Karpas-422 (cell line): Measurements from ENCODE around the gene HECW1. TPM values are rescaled to one million over a fixed set of nuclear protein-coding genes. Genes with fewer than 3 reads are reported as not detected.

ENCODE experiments used
- DNase-seq: peaks from one replicate; pipeline ENCODE4 v3.0.0-alpha.2; 2015
- H2AFZ ChIP-seq: fragments of 200-600 bp; sonication (generic); 2 replicates; pipeline ENCODE4 v1.6.1; 2014; ENCODE audit warnings: antibody characterized with exemption, low read length, mixed read lengths
- H3K27ac ChIP-seq: fragments of 200-600 bp; sonication (generic); 2 replicates; pipeline ENCODE4 v1.5.1; 2014; ENCODE audit warnings: mild to moderate bottlenecking, low read length, moderate library complexity
- H3K27me3 ChIP-seq: fragments of 200-600 bp; sonication (generic); 2 replicates; pipeline ENCODE4 v1.6.1; 2014; ENCODE audit warnings: low read length, mixed read lengths
- H3K36me3 ChIP-seq: fragments of 200-600 bp; sonication (generic); 2 replicates; pipeline ENCODE4 v1.6.1; 2014; ENCODE audit warnings: low read length, mixed read lengths; ENCODE audit not compliant: insufficient read depth
- H3K4me1 ChIP-seq: fragments of 200-600 bp; sonication (generic); 2 replicates; pipeline ENCODE4 v1.6.1; 2014; ENCODE audit warnings: mild to moderate bottlenecking, low read length, mixed read lengths
- H3K4me2 ChIP-seq: fragments of 200-600 bp; sonication (generic); 2 replicates; pipeline ENCODE4 v1.6.1; 2014; ENCODE audit warnings: low read length, low read depth, mild to moderate bottlenecking; ENCODE audit not compliant: poor library complexity, severe bottlenecking
- H3K4me3 ChIP-seq: fragments of 200-600 bp; sonication (generic); 2 replicates; pipeline ENCODE4 v1.5.1; 2014; ENCODE audit warnings: mild to moderate bottlenecking, antibody characterized with exemption, low read length, mixed read lengths
- H3K79me2 ChIP-seq: fragments of 200-600 bp; sonication (generic); 2 replicates; pipeline ENCODE4 v1.6.1; 2014; ENCODE audit warnings: mild to moderate bottlenecking, low read length, mixed read lengths
- H3K9ac ChIP-seq: fragments of 200-600 bp; sonication (generic); 2 replicates; pipeline ENCODE4 v1.6.0; 2014; ENCODE audit warnings: low read length
- H3K9me2 ChIP-seq: fragments of 200-600 bp; sonication (generic), shearing (Covaris generic); replicated peaks from 2 replicates; pipeline ENCODE4 v1.6.0; 2014; ENCODE audit warnings: mild to moderate bottlenecking, low read length, moderate library complexity; ENCODE audit not compliant: insufficient read depth
- H3K9me3 ChIP-seq: fragments of 300-700, 200-600 bp; sonication (generic); 2 replicates; pipeline ENCODE4 v1.6.1; 2014; ENCODE audit warnings: low read length, mixed read lengths
- H4K20me1 ChIP-seq: fragments of 200-600 bp; sonication (generic); 2 replicates; pipeline ENCODE4 v1.6.1; 2014; ENCODE audit warnings: mild to moderate bottlenecking, antibody characterized with exemption, low read length, low read depth; ENCODE audit not compliant: insufficient read depth
- total RNA-seq: library from RNA; depleted of rRNA; stranded (reverse); fragments of >200 nt; shearing (Covaris generic); gene quantifications from 2 replicates; pipeline ENCODE4 v1.2.3, GENCODE V29; 2014; ENCODE audit warnings: low replicate concordance

HECW1 gene
- total RNA-seq, 1 experiment from 2014 or later = not detected

- no peaks in the 10 kb centered on the region for H3K27me3 ChIP-seq
- H3K79me2 ChIP-seq = no peaks in the 10 kb centered on the region
- no peaks in the 10 kb centered on the region for H3K36me3 ChIP-seq
- no peak overlapping the region for H3K9ac ChIP-seq
- no peaks in the 10 kb centered on the region for H3K9me3 ChIP-seq
- H3K4me2 ChIP-seq = no peak overlapping the region
- no peak overlapping the region for H2AFZ ChIP-seq
- no peak overlapping the region for H3K4me3 ChIP-seq
- no peak for DNase-seq
- no peaks in the 10 kb centered on the region for H4K20me1 ChIP-seq
- no peaks in the 10 kb centered on the region for H3K9me2 ChIP-seq
- no peak overlapping the region for H3K27ac ChIP-seq
- H3K4me1 ChIP-seq = no peaks in the 10 kb centered on the region
Observed at GRCh38 chr7:43490016-43490415, 377.6 kb downstream of the HECW1 start.

DNA sequence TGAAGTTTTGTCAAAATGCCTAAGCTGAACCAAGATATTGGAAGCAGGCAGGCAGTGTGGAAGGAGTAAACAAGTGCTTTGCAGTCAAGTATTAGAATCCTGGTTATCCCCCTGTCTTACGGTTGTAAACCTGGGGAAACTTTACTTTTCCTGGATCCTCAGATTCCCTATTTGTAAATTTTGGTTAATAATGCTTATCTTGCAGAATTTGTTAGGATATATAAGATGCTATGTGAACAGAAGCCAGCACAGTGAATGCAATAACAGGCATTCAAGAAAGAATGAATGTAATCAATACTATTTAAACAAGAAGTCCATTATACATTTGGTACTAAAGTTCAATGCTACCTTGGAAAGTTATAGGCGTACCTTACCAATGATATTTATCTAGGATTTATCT is 378.7 kb downstream of the HECW1 start:
- H3K36me3 ChIP-seq = no peaks in the 10 kb centered on the region
- H3K27ac ChIP-seq = no peak overlapping the region
- H3K79me2 ChIP-seq = no peaks in the 10 kb centered on the region
- H3K9ac ChIP-seq = no peak overlapping the region
- no peak overlapping the region for H2AFZ ChIP-seq
- DNase-seq = no peak
- H3K4me2 ChIP-seq = no peak overlapping the region
- no peaks in the 10 kb centered on the region for H4K20me1 ChIP-seq
- no peaks in the 10 kb centered on the region for H3K4me1 ChIP-seq
- H3K4me3 ChIP-seq = no peak overlapping the region
- no peaks in the 10 kb centered on the region for H3K9me2 ChIP-seq
- no peaks in the 10 kb centered on the region for H3K27me3 ChIP-seq
- H3K9me3 ChIP-seq = no peaks in the 10 kb centered on the region

DNA sequence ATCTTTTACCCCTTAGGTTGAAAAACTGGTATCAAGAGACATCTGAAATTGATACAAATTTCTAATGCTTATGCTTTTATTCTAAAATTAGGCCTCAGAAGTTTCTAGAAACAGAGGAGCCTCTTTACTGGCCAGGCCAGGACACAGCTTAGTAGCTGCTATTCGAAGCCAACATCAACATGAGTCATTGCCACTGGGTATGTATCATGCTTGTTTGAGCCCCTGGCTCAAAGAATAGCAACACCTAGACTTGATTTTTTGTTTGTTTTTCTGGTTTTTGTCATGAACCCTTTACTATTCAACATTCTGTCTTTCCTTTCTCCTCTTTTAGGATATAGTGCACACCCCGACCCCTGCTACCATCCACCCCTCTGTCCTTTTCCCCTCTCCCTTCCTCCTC is 379.5 kb downstream of the HECW1 start:
- Histone ChIP-seq H2AFZ (no peak overlapping the region), H3K79me2 (no peaks in the 10 kb centered on the region)

DNA sequence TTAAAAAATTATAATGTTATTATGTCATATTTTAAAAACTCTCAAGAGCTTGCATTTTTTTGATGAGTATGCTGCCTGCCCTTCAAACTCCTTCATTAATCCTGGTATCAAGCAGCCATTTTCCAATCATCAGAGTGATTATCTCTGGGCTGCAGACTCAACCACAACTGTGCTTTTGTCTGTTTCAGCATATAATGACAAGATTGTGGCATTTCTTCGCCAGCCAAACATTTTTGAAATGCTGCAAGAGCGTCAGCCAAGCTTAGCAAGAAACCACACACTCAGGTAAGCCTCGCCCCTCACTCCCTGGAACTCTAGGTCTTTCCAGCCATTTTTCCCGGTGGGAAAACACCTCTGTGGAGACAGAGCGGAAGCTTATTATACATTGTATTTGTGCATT is 380.4 kb downstream of the HECW1 start:
- no peaks in the 10 kb centered on the region for H4K20me1 ChIP-seq

More for the DNA sequence above, 379.5 kb downstream of the HECW1 start:
- H3K27me3 ChIP-seq = no peaks in the 10 kb centered on the region
- no peak overlapping the region for H3K4me2 ChIP-seq
- H3K4me1 ChIP-seq = no peaks in the 10 kb centered on the region
- H3K27ac ChIP-seq = no peak overlapping the region
- H3K4me3 ChIP-seq = no peak overlapping the region
- no peak for DNase-seq
- no peaks in the 10 kb centered on the region for H3K9me2 ChIP-seq
- no peaks in the 10 kb centered on the region for H4K20me1 ChIP-seq
- H3K36me3 ChIP-seq = no peaks in the 10 kb centered on the region
- no peak overlapping the region for H3K9ac ChIP-seq
- no peaks in the 10 kb centered on the region for H3K9me3 ChIP-seq

DNA sequence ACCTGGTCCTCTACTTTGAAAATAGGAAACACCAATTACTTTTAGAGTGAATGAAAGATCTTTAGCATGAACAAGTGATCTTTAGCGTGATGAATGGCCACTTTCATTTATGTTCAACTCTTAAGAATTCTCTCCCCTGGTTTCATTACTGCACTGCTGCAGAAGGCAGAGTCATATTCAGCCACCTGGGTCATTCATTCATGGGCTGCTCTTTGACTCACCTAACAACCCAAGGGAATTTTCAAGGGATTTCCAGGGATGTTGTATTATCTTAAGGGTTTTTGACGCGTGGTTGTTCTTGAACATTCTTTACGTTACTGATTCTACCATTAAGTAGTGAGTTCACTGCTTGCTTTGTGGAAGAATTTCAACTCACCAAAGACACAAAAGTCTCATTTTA is 383.1 kb downstream of the HECW1 start:
- no peak overlapping the region for H3K27ac ChIP-seq

More for the DNA sequence above, 380.4 kb downstream of the HECW1 start:
- Histone ChIP-seq H3K27ac (no peak overlapping the region), H2AFZ (no peak overlapping the region), H3K9me2 (no peaks in the 10 kb centered on the region), H3K9me3 (no peaks in the 10 kb centered on the region), H3K36me3 (no peaks in the 10 kb centered on the region), H3K27me3 (no peaks in the 10 kb centered on the region), H3K4me1 (no peaks in the 10 kb centered on the region), H3K4me2 (no peak overlapping the region), H3K4me3 (no peak overlapping the region), H3K9ac (no peak overlapping the region), H3K79me2 (no peaks in the 10 kb centered on the region)
- no peak for DNase-seq

GRCh38 chr7:43496596-43496995 is 384.1 kb downstream of the HECW1 start:
- no peaks in the 10 kb centered on the region for H3K27me3 ChIP-seq
- no peaks in the 10 kb centered on the region for H4K20me1 ChIP-seq
- H3K4me2 ChIP-seq = no peak overlapping the region
- no peaks in the 10 kb centered on the region for H3K36me3 ChIP-seq
- no peak for DNase-seq
- H2AFZ ChIP-seq = no peak overlapping the region
- H3K9ac ChIP-seq = no peak overlapping the region
- H3K4me1 ChIP-seq = no peaks in the 10 kb centered on the region
- H3K9me2 ChIP-seq = no peaks in the 10 kb centered on the region
- H3K9me3 ChIP-seq = no peaks in the 10 kb centered on the region
- H3K79me2 ChIP-seq = no peaks in the 10 kb centered on the region
- no peak overlapping the region for H3K27ac ChIP-seq
- no peak overlapping the region for H3K4me3 ChIP-seq

More for the DNA sequence above, 383.1 kb downstream of the HECW1 start:
- Histone ChIP-seq H3K79me2 (no peaks in the 10 kb centered on the region), H3K4me1 (no peaks in the 10 kb centered on the region), H3K4me3 (no peak overlapping the region), H3K36me3 (no peaks in the 10 kb centered on the region), H3K9me2 (no peaks in the 10 kb centered on the region), H3K4me2 (no peak overlapping the region), H4K20me1 (no peaks in the 10 kb centered on the region), H3K9ac (no peak overlapping the region), H3K9me3 (no peaks in the 10 kb centered on the region), H3K27me3 (no peaks in the 10 kb centered on the region), H2AFZ (no peak overlapping the region)
- DNase-seq = no peak

DNA sequence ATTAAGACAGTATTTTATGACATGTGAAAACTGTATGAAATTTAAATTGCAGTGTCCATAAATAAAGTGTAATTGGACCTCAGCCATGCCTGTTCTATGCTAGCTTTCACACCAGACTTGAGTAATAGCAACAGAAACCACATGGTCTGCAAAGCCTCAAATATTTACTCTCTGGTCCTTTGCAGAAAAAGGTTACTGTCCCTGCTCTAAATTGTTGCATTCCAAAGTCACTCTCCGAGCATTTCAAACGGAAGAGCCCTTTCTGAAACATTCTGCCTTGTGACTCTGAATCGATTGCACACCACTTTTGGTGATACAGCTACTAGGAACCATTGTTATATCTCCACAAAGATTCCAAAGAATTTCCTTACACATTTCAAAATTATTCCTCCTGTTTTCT is 389.4 kb downstream of the HECW1 start:
- H2AFZ ChIP-seq = no peak overlapping the region
- no peaks in the 10 kb centered on the region for H3K36me3 ChIP-seq
- H4K20me1 ChIP-seq = no peaks in the 10 kb centered on the region
- no peak overlapping the region for H3K4me3 ChIP-seq
- no peak for DNase-seq
- H3K9me2 ChIP-seq = no peaks in the 10 kb centered on the region
- no peaks in the 10 kb centered on the region for H3K4me1 ChIP-seq
- H3K79me2 ChIP-seq = no peaks in the 10 kb centered on the region
- H3K4me2 ChIP-seq = no peak overlapping the region
- H3K27me3 ChIP-seq = no peaks in the 10 kb centered on the region
- H3K9me3 ChIP-seq = no peaks in the 10 kb centered on the region
- no peak overlapping the region for H3K27ac ChIP-seq
- no peak overlapping the region for H3K9ac ChIP-seq

- H3K9me3 ChIP-seq = no peaks in the 10 kb centered on the region
- H3K36me3 ChIP-seq = no peaks in the 10 kb centered on the region
- H3K9ac ChIP-seq = no peak overlapping the region
- H3K27me3 ChIP-seq = no peaks in the 10 kb centered on the region
- no peak overlapping the region for H3K4me2 ChIP-seq
- H3K9me2 ChIP-seq = no peaks in the 10 kb centered on the region
- H3K4me1 ChIP-seq = no peaks in the 10 kb centered on the region
- DNase-seq = no peak
- H4K20me1 ChIP-seq = no peaks in the 10 kb centered on the region
- H3K79me2 ChIP-seq = no peaks in the 10 kb centered on the region
- no peak overlapping the region for H3K27ac ChIP-seq
- no peak overlapping the region for H2AFZ ChIP-seq
- no peak overlapping the region for H3K4me3 ChIP-seq
Observed at GRCh38 chr7:43502941-43503340, 390.5 kb downstream of the HECW1 start.

DNA sequence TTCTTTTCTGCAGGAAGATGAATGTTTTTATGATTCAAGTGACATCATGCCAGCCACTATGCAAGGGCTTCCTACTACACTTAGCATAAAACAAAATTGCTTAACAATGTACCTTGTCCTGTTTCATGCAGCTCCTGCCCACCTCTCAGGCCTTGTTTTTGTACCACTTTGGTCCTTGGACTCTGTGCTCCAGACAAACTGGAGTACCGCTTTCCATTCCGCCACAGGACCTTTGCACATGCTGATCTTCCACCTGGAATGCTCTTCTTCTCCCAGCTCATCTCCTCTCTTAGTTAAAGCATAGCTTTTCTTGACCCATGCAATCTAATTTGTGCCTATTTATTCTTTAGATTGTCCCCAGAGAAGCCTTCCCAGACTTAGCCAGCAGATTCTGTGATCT is 393.0 kb downstream of the HECW1 start:
- Histone ChIP-seq H3K27ac (no peak overlapping the region), H3K9ac (no peak overlapping the region), H3K4me2 (no peak overlapping the region), H3K36me3 (no peaks in the 10 kb centered on the region), H3K4me1 (no peaks in the 10 kb centered on the region), H3K9me3 (no peaks in the 10 kb centered on the region), H3K9me2 (no peaks in the 10 kb centered on the region), H3K4me3 (no peak overlapping the region), H3K79me2 (no peaks in the 10 kb centered on the region), H4K20me1 (no peaks in the 10 kb centered on the region), H3K27me3 (no peaks in the 10 kb centered on the region), H2AFZ (no peak overlapping the region)
- no peak for DNase-seq
